RWPE1 (cell line): ENCODE results near the gene RFC4.

Source experiments
- CTCF ChIA-PET: fragments of 350-600 bp; sonication (Branson Sonifier 250); formaldehyde crosslinking; extraction: SDS; loops from one replicate; lab custom pipeline; 2021; lab: Yijun Ruan, JAX
- POLR2A ChIA-PET: fragments of 400-600 bp; formaldehyde crosslinking; extraction: SDS; loops from one replicate; lab custom pipeline; 2020; ENCODE audit warnings: antibody characterized with exemption; ENCODE audit not compliant: low non-redundant PET; lab: Yijun Ruan, JAX
- DNase-seq: peaks from one replicate; pipeline ENCODE4 v3.0.0; 2012; ENCODE audit warnings: low spot score
- H3K27ac ChIP-seq: fragments of 450-650 bp; 2 replicates; pipeline ENCODE4 v1.5.1; 2017
- TF ChIP-seq, protein P1 (sequence below): fragments of 450-650 bp; conservative IDR thresholded peaks from 2 replicates; pipeline ENCODE4 v1.5.1; 2017; ENCODE audit warnings: low read depth, mild to moderate bottlenecking

Gene RFC4

DNA sequence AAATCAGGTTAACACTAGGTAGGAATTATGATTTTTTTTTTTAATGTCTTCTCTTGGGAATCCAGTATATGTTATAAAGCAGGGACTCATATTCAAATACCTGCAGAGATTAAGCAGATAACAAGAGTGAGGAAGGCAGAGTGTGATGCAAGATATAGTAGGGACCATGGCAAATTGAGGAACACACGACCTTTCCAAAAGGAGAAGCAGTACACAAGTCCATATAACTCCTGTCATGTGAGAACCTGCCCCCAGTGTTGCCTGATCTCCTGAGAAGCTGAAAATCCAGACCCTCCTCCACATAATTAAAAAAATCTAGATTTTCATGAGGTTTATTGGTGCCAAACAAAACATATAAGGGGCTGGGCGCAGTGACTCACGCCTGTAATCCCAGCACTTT is 3.6 kb downstream of the RFC4 start:
- POLR2A ChIA-PET = no interaction called here
- DNase-seq = no peak
- TF ChIP-seq, protein P1, sequence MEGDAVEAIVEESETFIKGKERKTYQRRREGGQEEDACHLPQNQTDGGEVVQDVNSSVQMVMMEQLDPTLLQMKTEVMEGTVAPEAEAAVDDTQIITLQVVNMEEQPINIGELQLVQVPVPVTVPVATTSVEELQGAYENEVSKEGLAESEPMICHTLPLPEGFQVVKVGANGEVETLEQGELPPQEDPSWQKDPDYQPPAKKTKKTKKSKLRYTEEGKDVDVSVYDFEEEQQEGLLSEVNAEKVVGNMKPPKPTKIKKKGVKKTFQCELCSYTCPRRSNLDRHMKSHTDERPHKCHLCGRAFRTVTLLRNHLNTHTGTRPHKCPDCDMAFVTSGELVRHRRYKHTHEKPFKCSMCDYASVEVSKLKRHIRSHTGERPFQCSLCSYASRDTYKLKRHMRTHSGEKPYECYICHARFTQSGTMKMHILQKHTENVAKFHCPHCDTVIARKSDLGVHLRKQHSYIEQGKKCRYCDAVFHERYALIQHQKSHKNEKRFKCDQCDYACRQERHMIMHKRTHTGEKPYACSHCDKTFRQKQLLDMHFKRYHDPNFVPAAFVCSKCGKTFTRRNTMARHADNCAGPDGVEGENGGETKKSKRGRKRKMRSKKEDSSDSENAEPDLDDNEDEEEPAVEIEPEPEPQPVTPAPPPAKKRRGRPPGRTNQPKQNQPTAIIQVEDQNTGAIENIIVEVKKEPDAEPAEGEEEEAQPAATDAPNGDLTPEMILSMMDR = no peak
- CTCF ChIA-PET = no interaction called here
- no peak overlapping the region for H3K27ac ChIP-seq

DNA sequence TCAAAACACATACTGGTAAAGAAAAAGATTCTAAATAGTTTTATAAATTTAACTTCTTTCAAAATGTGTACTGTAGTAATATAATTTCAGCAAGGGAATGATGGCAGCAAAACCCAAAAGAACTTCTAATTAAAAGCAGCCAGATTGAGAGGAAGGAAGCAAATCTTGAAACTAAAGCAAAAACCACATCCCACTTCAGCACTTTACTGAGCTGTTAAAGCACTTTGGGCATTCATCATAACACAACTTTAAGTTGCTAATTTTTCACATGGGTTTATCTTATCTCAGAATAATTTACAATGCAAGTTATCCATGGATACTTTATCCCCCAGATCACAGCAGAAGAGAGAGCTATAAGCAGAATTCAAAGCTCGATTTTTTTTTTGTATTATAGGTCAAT is 6.0 kb downstream of the RFC4 start:
- H3K27ac ChIP-seq = no peak overlapping the region
- ChIA-PET CTCF (no interaction called here), POLR2A (no interaction called here)
- TF ChIP-seq, protein P1 = no peak
- DNase-seq = no peak

DNA sequence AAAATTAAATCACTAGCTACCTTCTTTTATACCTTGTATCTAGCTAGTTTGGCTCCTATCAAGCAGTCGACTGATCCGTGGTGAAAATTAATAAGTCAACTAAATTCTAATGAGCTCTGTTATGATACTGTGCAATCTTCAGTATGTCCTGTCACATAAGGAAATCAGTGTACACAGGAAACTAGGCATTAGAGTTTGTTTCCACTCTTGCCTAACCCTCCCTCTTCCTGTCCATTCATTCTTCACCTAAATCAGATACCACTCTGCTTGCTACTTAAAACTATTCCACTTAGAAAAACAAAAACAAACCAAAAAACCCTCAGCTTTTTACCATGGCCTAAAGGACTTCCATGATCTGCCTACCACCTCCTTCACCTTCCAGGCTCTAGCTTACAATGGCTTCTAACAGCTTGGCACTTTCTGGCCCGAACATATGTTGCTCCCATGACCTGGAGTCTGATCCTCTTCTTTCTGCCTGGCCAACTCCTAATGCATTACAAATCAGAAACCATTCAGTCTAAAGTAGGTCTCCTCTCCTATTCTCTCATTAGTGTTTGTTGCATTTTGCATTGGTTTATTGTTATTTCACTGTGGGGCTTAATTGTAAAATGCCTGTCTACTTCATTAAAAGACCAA is 7.9 kb downstream of the RFC4 start:
- DNase-seq = no peak
- ChIA-PET POLR2A (no interaction called here), CTCF (interaction anchor here (1.1 to 1.5 kb wide), 3 partner anchors 10 to 181 kb away, joined by 3 to 6 read pairs (median 4); no protein-coding TSS in a partner anchor)
- TF ChIP-seq, protein P1 = no peak
- H3K27ac ChIP-seq = no peak overlapping the region

DNA sequence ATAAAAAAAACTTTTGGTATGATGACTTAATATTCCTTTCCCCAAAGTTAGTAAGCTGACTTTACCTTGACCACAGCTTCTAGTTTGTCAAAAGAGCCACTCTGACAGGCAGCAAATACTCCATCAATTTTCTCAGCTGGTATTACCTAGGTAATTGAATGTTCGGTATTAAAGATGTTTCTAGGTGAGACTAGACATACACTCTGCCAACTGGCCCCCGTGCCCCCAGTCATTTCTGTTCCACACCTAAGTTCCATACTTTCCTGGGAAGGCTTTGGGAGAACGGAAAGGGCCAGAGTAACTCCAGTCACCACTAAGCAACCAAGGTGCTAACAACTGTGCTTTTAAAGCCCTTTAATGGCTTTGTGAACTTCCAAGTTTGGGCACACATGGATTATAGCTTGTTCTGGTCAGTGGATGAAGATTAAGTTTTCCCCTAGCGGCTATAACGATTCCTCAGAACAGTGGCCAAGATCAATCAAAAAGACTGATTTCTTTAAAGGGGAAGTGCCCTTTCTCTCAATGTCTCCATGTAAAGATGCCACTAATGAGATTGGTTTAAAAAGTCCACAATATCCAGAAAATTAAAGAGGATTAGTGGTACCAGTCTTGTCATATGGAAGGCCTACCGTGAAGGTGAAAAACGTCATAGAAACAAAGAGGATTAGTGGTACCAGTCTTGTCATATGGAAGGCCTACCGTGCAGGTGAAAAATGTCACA is 15.9 kb downstream of the RFC4 start:
- POLR2A ChIA-PET = no interaction called here

DNA sequence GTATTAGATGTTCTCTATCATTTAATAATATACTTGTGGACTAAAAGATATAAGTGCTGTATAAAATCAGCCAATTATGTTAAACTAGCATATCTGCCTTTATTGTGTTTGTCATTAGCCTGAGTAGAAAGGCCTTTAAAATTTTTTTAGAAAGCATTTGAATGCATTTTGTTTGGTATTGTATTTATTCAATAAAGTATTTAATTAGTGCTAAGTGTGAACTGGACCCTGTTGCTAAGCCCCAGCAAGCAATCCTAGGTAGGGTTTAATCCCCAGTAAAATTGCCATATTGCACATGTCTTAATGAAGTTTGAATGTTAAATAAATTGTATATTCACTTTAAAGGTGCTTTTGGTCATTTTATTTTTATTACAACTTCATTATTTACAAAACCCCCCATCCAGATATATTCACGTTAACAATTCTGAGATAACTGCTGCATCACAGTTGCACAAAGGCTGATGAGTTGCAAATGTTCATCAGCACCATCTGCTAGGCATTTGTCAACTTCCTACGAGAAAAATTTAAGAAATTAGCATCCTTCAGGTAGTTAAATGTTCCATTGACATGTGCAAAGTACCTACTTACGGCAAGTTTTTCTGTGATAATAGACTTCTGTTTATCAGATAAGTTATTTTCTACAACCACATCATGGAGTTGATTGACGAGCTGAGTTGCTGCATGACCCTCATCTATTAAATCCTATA is 16.6 kb downstream of the RFC4 start:
- TF ChIP-seq, protein P1 = no peak
- ChIA-PET CTCF (interaction anchor here (0.6 to 1.0 kb wide), 3 partner anchors 32 to 173 kb away, joined by 3 to 5 read pairs (median 4); no protein-coding TSS in a partner anchor), POLR2A (no interaction called here)
- no peak overlapping the region for H3K27ac ChIP-seq
- no peak for DNase-seq

More for the DNA sequence above, 15.9 kb downstream of the RFC4 start:
- no peak for DNase-seq
- TF ChIP-seq, protein P1 = no peak
- CTCF ChIA-PET = interaction anchor here (0.6 to 1.0 kb wide), 4 partner anchors 32 to 173 kb away, joined by 3 to 5 read pairs (median 4); no protein-coding TSS in a partner anchor
- no peak overlapping the region for H3K27ac ChIP-seq
